Hepatocyte (in vitro differentiated cells): ENCODE results near the gene EVI2B.

Experiments used
- CTCF ChIP-seq: fragments of 200-600 bp; sonication (generic); IDR thresholded peaks from 2 replicates; pipeline ENCODE4 v1.5.1; 2016; ENCODE audit warnings: antibody characterized with exemption, mild to moderate bottlenecking; ENCODE audit not compliant: poor library complexity
- EZH2 ChIP-seq: fragments of 200-600 bp; sonication (generic); IDR thresholded peaks from 2 replicates; pipeline ENCODE4 v1.6.1; 2016; ENCODE audit warnings: antibody characterized with exemption, mild to moderate bottlenecking, borderline replicate concordance

GRCh38 chr17:31274252-31274651 lies 39.6 kb downstream of the EVI2B start:
- TF ChIP-seq CTCF (no peak), EZH2 (no peak)
